HG03575 (cell line): Measurements from ENCODE around the gene IL23R.
"Not testable (repeated sequence)": the region's sequence is repeated elsewhere in the genome, so short reads cannot be mapped to it uniquely, and the experiment has no call there.

Experiments
- ATAC-seq: cut with Tn5 transposase; IDR thresholded peaks from one replicate; pipeline ENCODE4 v1.9.1; 2021; ENCODE audit not compliant: unreplicated experiment, insufficient number of reproducible peaks, low FRiP score; ENCODE audit errors: extremely low read depth

IL23R gene

GRCh38 chr1:67189953-67190352, 23.7 kb downstream of the IL23R start:
- ATAC-seq, result no peak

DNA sequence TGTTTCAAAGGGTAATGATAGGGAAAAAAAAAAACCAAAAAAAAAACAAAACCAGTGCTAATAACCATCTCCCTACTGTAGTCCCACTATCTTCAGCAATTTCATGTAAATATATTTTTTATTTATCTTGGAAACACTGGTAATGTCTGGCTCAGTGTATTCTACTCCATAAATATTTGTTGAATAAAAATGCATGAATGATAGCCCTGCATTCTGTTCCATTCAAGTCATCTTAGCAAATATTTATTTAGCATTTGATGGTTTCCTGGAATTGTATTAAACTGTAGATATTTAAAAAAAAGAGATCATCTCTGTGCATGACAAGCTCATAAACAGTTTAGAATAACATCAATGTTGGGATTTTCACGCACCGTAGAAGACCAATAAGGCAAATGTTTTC, 24.2 kb downstream of the IL23R start:
- ATAC-seq, result no peak

DNA sequence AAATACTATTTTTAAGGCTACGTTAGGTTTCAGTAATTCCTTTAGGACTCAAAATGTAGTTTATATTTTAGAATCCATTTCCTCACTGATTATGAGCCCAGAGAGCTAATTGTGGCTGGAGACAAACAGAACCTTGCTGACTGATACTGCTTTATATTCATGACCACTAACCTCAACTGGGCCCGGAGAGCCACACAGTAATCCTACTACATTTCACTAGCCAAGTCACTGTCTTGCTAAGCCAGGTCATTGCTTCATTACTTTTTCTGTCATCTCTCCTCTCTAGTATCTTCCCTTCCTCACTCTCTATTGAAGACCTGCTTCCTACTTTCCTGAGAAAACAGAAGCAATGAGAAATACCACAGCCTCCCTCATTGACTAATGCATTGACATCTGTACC, 24.7 kb downstream of the IL23R start:
- ATAC-seq, result no peak

- no peak for ATAC-seq
Observed at GRCh38 chr1:67191668-67192520, 25.6 kb downstream of the IL23R start.

DNA sequence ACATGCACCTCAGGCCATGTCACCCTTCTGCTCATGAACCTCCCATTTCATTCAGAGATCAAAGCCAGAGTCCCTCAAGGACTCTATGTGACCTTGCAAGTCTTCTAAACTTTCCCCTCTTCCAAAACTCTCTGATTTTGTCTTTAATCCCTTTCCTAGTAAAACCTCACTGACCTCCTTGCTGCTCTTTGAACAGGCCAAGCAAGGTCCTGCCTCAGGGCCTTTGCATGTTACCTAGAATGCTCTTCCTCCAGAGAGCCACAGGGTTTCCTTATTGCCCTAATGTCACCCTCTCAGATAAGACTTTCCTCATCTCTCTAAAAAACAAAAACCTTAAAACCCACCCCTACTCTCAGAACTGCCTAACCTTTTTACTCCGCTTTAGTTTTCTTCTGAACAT, 26.6 kb downstream of the IL23R start:
- ATAC-seq, result no peak

DNA sequence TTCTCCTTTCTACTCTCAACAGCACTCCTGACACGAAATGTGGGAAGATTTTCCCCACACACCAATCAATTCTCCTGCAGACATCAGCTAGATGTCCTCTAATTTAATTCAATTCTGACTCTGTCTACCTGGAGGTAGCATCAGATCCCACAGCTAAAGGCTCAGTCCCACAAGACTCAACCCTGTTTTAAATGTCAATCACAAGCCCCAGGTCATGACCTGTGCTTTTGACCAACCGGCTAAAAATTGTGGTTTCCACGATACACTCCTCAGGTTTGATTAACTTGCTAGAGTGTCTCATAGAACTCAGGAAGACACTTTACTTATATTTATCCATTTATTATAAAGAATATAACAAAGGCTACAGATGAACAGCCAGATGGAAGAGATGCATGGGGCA, 27.4 kb downstream of the IL23R start:
- ATAC-seq, result no peak

DNA sequence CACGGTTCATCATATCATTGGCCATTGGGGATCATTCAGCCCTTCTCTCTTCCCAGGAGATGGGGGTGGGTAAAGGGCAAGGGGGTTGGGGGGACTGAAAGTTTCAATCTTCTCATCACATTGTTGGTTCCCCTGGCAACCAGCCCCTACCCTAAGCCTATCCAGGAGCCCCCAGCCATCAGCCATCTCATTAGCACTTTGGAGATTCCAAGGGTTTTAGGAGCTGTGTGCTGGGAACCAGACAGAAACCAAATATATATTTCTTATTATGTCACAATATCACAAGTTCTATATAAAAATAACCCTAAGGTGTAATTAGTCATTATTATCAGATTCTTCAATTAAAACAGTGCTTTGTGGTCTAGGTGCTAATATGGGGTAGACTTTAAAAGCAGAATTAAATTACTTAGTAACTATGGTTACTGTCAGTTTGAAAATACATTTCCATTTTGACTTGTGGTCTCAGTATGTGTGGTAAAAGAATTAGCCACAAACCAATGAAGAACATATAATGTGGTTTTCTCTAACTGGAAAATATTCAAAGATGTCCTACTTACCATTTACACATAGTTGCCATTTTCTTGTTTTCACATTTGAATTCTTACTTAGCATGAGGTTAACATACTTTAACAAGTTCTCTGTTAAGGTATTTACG, 28.1 kb downstream of the IL23R start:
- ATAC-seq, result peak; percentile 70

DNA sequence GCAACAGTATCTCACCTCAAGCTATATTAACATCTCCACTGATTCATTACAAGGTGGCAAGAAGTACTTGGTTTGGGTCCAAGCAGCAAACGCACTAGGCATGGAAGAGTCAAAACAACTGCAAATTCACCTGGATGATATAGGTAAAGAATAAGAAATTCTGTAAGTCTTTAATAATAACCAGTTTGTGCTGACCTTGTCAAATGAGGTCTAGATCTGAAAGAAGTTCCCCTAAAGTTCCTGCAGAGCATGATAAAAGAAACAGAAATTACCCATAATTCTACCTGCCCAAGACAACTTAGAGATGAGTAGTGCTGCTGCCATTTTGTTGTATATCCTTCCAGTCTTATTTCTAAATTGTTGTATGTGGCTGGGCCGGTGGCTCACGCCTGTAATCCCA, 34.5 kb downstream of the IL23R start:
- ATAC-seq, result no peak

DNA sequence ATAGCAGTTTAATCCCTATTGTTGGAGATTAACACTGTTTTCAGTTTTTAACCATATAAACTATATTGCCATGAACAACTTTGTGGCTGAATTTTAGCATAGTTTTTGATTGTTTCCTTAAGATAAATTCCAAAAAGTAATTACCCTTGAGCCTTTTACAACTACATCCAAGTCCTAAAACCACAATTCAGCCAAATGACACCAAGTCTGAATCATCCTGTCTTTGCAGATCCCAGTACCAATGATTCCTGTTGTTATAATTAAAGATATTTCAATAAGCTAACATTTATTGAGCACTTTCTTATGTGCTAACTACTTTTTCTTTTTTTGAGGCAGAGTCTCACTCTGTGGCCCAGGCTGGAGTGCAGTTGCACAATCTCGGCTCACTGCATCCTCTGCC, 35.6 kb downstream of the IL23R start:
- no peak for ATAC-seq

- no peak for ATAC-seq
Observed at GRCh38 chr1:67204298-67204980, 38.2 kb downstream of the IL23R start.

DNA sequence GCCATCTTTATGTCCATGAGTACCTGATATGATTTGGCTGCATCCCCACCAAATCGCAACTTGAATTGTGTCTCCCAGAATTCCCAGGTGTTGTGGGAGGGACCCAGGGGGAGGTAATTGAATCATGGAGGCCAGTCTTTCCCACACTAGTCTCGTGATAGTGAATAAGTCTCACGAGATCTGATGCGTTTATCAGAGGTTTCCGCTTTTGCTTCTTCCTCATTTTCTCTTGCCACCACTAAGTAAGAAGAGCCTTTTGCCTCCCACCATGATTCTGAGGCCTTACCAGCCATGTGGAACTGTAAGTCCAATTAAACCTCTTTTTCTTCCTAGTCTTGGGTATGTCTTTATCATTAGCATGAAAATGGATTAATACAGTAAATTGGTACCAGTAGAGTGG, 41.1 kb downstream of the IL23R start:
- ATAC-seq, result not testable (repeated sequence)

DNA sequence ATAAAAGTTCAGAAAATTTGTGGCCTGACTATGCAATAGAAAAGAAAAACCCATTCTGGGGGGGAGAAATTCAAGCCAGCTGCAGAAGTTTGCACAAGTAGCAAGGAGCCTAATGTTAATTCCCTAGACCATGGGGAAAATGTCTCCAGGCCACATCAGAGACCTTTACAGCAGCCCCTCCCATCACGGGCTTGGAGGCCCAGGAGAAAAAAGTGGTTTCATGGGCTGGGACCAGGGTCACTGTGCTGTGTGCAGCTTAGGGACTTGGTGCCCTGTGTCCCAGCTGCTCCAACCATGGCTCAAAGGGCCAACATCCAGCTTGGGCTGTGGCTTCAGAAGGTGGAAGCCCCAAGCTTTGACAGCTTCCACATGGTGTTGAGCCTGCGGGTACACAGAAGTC, 42.0 kb downstream of the IL23R start:
- no peak for ATAC-seq

GRCh38 chr1:67209521-67209920, 43.3 kb downstream of the IL23R start:
- no peak for ATAC-seq

DNA sequence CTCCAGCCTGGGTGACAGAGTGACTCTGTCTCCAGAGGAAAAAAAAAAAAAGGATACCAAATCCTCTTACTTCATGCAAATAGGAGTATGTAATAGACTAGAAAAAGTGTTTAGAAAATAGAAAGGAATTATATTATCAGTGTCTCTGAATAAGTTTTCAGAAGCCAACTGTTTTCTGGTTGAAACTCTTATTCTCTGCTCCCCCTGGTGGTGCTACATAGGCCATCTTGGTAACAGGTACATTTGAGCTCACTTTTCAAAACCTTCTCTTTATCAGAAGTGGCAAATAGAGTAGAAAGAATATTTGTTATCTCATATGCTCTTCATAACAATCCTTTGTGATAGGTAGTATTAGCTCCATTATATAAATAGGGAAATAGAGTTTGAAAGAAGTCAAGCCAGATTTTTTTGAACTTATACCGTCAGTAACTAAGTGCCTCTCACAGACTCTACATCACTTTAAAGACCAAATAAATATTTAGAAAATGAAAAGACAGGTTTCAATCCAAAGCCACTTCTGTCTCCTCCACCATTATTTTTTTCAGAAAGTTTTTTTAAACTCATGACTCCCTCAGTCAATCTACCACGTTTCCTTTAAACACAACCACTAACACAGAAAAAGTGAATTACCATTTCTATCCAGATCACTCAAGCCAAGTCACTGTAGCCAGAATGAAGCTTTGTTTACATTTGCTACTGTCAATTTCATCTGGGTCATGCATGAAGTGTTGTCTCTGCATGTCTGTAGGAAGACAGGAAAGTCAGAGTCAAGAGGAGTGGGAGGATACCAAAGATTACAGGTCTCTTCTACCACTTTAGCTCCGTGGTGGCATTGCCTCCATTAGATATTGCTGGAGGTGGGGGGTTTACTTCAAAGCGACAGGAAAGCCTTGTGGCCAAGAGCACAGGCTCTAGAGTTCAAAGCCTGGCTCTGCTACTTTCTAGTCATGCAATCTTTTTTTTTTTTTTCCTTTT, 45.6 kb downstream of the IL23R start:
- no peak for ATAC-seq

DNA sequence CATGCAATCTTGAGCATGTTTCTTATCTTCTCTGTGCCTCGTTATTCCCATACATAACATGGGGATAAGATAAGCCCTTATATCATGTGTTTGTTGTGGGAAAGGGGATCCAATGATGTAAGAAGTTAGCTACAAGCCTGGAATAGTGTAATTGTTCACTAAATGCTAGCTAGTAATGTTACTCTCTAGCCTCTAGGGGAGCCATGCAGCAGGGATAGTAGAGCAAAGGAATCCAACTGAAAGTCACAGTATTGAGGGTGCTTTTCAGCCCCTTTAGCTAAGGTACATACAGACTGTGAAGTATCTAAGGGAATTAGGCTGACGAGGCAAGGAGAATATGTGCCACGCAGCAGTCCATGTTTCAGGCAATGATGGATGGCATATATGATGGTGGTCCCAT, 46.9 kb downstream of the IL23R start:
- no peak for ATAC-seq

- no peak for ATAC-seq
Observed at GRCh38 chr1:67213948-67214347, 47.7 kb downstream of the IL23R start.

DNA sequence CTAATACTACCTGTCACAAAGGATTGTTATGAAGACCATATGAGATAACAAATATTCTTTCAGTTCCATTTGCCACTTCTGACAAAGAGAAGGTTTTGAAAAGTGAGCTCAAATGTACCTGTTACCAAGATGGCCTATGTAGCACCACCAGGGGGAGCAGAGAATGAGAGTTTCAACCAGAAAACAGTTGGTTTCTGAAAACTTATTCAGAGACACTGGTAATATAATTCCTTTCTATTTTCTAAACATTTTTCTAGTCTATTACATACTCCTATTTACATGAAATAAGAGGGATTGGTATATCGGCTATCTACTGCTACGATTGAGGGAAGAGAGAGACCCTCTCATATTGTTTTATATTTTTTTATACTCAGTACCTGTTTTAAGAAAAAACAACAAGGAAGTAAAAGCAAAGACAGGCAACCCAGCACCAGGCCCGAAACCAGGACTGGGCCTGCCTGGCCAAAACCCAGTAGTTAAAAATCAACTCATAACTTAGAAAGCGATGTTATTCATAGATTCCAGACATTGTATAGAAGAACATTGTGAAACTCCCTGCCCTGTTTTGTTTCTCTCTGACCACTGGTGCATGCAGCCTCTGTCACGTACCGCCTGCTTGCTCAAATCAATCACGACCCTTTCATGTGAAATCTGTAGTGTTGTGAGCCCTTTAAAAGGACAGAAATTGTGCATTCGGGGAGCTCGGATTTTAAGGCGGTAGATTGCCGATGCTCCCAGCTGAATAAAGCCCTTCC, 48.3 kb downstream of the IL23R start:
- ATAC-seq, result peak; percentile 51

DNA sequence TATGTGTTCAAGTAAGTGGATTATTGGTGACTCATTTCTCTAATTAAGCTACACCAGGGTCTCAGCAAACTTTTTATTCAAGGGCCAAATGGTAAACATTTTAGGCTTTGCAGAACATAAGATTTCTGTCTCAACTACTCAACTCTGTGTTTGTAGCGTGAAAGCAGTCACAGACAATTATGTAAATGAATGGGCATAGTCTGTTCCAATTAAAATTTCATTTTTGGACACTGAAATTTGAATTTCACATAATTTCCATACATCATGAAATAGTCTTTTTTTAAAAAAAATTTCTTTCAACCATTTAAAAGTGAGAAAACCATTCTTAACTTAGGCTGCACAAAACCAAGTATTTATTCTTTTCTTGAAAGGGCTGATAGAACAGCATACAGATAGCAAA, 50.1 kb downstream of the IL23R start:
- ATAC-seq, result no peak
